ENCODE results near the gene RSPO4. TPM values are rescaled to one million over a fixed set of nuclear protein-coding genes. Genes with fewer than 3 reads are reported as not detected.

RSPO4 gene
- total RNA-seq, 1 experiment from 2014 or later, result 6.7 TPM

GRCh38 chr20:987677-988076, 14.4 kb downstream of the RSPO4 start:
- H3K9me3 Mint-ChIP-seq, result no peaks in the 10 kb centered on the region
- no peak overlapping the region for H2AK5ac ChIP-seq (ENCODE audit: insufficient read length, low read length)
- H4K91ac ChIP-seq (ENCODE audit: insufficient read length, low read depth, low read length), result no peak overlapping the region
- H3T11ph ChIP-seq (ENCODE audit: low read length), result no peak overlapping the region
- no peak for DNase-seq
- no peak overlapping the region for H3K4me3 Mint-ChIP-seq
- H2BK120ac ChIP-seq (ENCODE audit: low read depth, low read length, poor library complexity, severe bottlenecking), result no peak overlapping the region
- H3K56ac ChIP-seq (ENCODE audit: insufficient read length, low read depth, low read length), result no peak overlapping the region
- peaks cover 11 to 26% of the 10 kb centered on the region in 2 experiments for H3K4me1 Mint-ChIP-seq
- no peak overlapping the region for H4K5ac ChIP-seq (ENCODE audit: insufficient read length, low read depth, low read length)
- no peak overlapping the region for H2AFZ ChIP-seq (ENCODE audit: low read length)
- no CpG with 5 or more reads among the region's 2 CpGs for WGBS (ENCODE audit: extremely low coverage, insufficient read length, low lambda C conversion rate)
- H3K14ac ChIP-seq (ENCODE audit: insufficient read depth, low read length), result no peak overlapping the region
- no peak overlapping the region for H2BK15ac ChIP-seq (ENCODE audit: low read depth, low read length)
- no peak overlapping the region for H3K27ac ChIP-seq (ENCODE audit: insufficient read length, low read depth, low read length)
- no peak overlapping the region for H3K4me2 ChIP-seq (ENCODE audit: insufficient read depth, insufficient read length, low read length)
- no peaks in the 10 kb centered on the region for H3K27me3 ChIP-seq (ENCODE audit: insufficient read depth, low read length)
- H4K8ac ChIP-seq (replicated peaks; ENCODE audit: insufficient read length, low read depth, low read length), result no peak overlapping the region
- no peaks in the 10 kb centered on the region for H4K20me1 ChIP-seq (ENCODE audit: control insufficient read depth, insufficient read depth, insufficient read length)
- H3K79me1 ChIP-seq (ENCODE audit: insufficient read depth, low read depth, low read length, poor library complexity, severe bottlenecking), result no peaks in the 10 kb centered on the region
- H3K4ac ChIP-seq (ENCODE audit: low read depth, low read length), result no peak overlapping the region
- H3K23me2 ChIP-seq (ENCODE audit: insufficient read length, low read depth, low read length, poor library complexity, severe bottlenecking), result no peaks in the 10 kb centered on the region
- no peaks in the 10 kb centered on the region for H3K9me3 ChIP-seq (ENCODE audit: control insufficient read depth, low read depth, low read length)
- H2BK12ac ChIP-seq (ENCODE audit: insufficient read length, low read depth, low read length), result no peak overlapping the region
- no peak overlapping the region for H2BK20ac ChIP-seq (ENCODE audit: low read depth, low read length, poor library complexity, severe bottlenecking)
- H3K36me3 Mint-ChIP-seq (ENCODE audit: insufficient read depth in 1 of 3, low read depth in 3 of 3), result no peaks in the 10 kb centered on the region; a peak in 1 of 7 replicates
- H3K27ac Mint-ChIP-seq, result no peak overlapping the region
- no peaks in the 10 kb centered on the region for H3K4me1 ChIP-seq (ENCODE audit: insufficient read depth, low read length)
- H3K23ac ChIP-seq (ENCODE audit: insufficient read length, low read depth, low read length), result no peak overlapping the region
- peaks cover 2% of the 10 kb centered on the region; the same call in 1 of the 2 replicates for H3K27me3 Mint-ChIP-seq (ENCODE audit: low read depth)
- no peak overlapping the region for H3K18ac ChIP-seq (ENCODE audit: insufficient read length, low read depth, low read length)
- H3K79me2 ChIP-seq (ENCODE audit: insufficient read depth, low read length), result no peaks in the 10 kb centered on the region
- TF ChIP-seq, protein P1, sequence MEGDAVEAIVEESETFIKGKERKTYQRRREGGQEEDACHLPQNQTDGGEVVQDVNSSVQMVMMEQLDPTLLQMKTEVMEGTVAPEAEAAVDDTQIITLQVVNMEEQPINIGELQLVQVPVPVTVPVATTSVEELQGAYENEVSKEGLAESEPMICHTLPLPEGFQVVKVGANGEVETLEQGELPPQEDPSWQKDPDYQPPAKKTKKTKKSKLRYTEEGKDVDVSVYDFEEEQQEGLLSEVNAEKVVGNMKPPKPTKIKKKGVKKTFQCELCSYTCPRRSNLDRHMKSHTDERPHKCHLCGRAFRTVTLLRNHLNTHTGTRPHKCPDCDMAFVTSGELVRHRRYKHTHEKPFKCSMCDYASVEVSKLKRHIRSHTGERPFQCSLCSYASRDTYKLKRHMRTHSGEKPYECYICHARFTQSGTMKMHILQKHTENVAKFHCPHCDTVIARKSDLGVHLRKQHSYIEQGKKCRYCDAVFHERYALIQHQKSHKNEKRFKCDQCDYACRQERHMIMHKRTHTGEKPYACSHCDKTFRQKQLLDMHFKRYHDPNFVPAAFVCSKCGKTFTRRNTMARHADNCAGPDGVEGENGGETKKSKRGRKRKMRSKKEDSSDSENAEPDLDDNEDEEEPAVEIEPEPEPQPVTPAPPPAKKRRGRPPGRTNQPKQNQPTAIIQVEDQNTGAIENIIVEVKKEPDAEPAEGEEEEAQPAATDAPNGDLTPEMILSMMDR (conservative IDR thresholded peaks at IDR 0.05), result no peak
- H3K9ac ChIP-seq (ENCODE audit: extremely low read depth, insufficient read length, low read length), result no peak overlapping the region
- no peak overlapping the region for H2BK5ac ChIP-seq (ENCODE audit: insufficient read length, low read length)

Data from H9 (cell line).